Dermis blood vessel endothelial cell (primary cell): ENCODE results near the gene QKI. TPM values are rescaled to one million over a fixed set of nuclear protein-coding genes. Genes with fewer than 3 reads are reported as not detected.

ENCODE experiments used
- DNase-seq: peaks from one replicate; pipeline ENCODE4 v3.0.0; 2010
- total RNA-seq: library from RNA; depleted of rRNA; stranded (reverse); fragments of >200 nt; gene quantifications from 2 replicates; pipeline ENCODE4 v1.2.3, GENCODE V29; 2014

Gene QKI
- total RNA-seq, 1 donor from 2014 or later, result 307 TPM

DNA sequence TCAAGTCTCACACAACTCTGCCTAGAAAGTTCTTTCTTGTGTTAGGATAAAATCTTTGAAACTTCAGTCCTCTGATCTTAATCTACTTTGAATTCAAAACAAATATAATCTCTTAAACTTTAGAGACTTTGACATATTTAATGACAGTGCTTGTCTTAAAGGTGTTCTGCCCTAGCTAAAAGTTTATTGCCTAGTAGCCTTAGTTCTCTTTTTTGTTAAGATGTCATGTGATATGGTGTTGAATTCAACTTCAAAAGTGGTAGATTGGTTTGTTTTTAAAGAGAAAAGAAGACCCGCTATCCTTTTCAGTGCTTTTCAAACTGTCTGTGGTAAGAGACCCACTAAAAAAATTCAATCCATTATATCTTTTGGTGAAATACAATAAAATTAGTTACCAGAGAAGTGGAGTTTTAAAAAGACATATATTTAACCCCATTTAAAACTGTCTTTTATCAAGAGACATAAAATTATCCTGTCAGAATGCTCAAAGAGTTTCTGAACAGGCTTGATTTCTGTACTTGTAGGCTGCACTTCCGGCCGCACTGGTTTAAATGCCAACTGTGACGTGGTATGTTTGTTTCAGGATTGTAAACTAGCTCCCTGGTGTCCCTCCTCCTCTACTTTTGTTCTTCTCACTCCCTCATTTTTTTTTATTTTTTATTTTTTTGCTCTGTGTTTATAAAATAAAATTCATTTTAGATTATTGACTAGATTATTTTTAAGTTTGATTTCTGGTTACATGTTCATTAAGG is 76.5 kb downstream of the QKI start:
- peak; percentile 83 for DNase-seq

DNA sequence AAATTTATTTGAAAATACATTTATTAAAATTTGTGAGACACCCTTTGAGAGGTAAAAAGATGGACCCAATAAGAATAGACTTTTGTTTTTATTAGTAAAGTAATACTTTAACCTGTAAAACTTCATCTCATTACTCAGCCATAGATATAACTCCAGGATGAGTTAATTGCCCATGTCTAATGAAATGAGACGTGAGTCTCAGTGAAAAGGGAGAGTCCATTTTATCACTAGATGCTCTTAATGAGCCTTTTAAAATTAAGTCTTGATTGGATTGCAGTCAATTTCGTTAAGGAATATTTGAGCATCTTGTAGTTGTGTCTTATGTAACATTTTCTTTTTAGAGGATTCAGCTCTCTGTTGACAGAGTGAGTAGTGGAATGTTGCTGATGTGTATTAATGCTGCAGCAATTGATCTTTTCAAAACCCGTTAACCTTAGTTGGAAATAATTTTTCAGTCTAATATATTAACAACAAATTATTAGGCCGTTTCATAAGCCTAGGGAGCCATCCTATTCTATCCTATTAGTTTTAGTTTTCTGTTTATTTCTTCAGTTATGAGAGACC is 77.3 kb downstream of the QKI start:
- no peak for DNase-seq

DNA sequence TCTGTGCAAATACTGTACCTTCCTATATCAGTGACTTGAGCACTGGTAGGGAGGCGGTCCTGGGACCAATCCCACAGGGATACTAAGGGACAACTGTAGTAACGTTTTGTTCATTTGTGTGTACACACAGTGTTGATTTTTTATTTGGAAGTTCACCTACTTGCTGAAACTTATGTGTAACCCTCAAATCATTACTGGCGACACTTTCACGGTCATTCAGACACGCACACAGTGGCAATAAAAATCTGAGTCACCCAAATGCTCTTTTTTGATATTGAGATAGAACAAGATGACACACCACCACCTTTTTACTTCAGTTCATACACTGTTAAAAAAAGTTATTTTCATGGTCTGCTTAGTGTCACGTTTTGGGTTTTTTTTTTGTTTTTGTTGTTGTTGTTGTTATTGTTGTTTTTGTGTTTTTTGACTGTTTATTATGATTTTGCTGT is 79.8 kb downstream of the QKI start:
- no peak for DNase-seq

DNA sequence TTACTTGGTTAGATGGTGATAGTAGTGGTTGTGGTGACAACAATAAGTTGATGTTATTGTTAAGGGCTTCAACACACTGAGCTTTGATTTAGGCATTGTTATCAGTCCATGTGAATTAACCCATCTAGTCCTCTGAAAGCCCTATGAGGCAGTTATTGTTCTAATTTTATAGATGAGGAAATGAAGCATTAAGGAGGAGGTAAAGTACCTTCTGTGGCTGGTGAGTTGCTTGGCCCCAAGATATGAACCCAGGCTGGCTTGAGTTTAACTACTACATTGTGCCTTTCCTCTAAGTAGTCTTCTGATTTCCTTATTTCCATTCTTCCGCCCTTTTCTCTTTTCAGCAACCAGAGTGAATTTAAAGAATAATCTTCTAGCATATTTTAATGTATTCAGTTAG is 81.7 kb downstream of the QKI start:
- peak; percentile 36 for DNase-seq

GRCh38 chr6:163500105-163500504 is 85.6 kb downstream of the QKI start:
- DNase-seq, result no peak

- no peak for DNase-seq
These were observed 86.5 kb downstream of the QKI start for GRCh38 chr6:163501026-163501425.

DNA sequence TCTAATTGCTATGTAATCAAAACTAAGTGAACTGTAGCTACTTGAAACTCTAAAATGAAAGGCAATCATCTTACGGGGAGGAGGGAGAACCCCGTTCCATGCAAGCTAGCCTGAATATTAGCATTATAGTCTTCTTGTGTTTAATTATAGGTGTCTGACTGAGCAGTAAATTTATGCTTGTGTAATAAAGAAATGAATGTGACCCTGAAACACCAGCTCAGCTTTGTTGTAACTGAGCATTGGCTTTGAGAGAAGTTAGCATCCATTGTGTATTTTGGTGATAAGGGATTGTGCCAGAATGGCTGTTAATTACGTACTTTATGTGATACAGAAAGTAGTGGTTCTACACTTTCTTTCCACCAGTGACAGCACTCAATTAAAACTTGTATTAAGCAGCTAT is 86.9 kb downstream of the QKI start:
- no peak for DNase-seq

- DNase-seq, result no peak
These were observed 90.6 kb downstream of the QKI start for GRCh38 chr6:163504984-163505640.

GRCh38 chr6:163507965-163508364 is 93.4 kb downstream of the QKI start:
- DNase-seq, result no peak

DNA sequence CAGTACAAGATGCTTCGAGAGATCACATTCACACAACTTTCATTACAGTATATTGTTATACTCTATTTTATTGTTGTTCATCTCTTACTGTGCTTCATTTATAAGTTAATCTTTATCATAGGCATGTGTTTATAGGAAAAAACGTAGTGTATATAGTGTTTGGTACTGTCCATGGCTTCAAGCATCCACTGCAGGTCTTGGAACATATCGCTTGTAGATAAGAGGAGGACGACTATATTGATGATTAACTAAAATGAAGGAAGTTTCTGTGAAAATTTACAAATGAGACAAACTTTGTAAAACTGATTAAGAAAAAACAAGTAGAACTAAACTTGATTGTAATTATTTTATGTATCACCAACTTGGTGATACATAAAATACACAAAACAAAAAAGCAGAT is 98.5 kb downstream of the QKI start:
- DNase-seq, result no peak

DNA sequence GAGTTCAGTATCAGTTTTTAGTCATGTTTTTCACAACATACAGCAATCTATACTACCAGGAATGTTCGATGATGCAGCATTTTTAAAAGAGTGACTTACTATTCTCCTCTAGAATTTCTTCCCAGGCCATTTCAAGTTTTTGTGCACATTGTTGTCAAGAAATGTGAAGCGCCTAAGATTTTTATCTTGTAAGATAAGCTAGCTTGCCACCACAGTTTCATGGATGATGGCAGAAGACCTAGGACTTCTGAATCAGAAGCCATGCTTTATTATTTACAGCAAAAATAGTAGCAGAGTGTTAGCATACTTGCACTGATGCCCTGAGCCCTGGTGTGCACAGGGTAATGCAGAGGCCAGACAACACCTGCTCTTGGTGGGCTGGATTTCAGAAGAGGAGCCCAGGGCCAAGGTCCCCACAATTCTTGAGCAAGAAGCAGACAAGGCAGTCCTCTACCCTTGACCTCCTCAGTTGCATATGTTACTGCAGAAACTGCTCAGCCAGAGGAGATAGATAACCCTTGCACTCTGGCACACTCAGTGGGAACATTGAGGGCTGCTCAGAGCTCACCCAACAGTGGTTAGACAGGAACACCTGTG is 99.2 kb downstream of the QKI start:
- no peak for DNase-seq

DNA sequence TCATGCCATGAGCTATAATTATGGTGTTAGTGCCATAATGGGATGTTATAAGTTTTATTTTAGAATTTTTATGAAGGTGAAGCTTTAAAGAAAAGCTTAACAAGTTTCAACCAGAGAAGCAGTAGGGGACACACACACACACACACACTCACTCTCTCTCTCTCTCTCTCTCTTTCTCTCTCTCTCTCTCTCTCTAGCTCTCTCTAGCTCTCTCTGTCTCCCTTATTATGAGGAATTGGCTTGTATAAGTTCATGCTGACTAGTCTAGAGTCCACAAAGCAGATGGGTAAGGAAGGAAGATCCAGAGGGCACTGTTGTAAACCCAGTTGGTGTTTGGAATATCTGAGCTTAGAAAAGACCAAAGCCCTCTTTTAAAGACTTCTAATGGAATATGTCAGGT is 102.4 kb downstream of the QKI start:
- DNase-seq, result no peak

DNA sequence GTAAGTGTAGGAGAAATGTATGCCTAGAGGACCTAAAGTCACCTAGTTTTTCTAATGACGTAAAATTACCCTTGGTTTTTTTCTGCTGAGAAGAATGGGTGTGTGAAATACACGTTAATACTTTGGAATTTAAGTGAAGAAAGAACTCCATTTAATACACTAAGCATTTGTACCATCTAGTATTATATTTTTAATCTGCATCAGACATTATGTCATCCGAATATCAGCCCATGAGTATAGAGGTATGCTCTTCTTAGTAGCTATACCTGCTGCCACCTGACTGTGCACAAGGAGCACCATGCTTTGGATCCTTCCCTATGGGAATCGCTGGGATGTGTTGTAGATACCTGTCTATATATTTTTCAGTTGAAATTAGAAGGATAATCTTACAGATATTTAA is 106.4 kb downstream of the QKI start:
- DNase-seq, result no peak

DNA sequence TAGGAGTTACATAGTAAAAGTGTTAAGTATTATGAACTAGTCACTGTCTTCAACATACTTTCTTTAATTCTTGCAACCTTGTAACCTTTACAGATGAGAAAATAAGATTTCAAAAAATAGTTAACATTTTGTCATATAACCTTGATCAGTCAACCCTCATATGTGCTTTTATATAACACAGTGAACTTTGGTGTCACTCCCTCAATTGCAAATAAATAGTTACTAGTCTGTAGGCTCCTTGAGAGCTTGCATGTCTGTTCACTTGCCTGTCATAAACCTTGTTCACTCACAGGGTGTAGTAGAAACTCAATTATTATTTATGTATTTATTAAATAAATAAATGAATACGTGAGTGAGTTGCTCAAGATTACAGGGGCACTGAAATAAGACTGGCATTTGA is 107.5 kb downstream of the QKI start:
- DNase-seq, result no peak

- DNase-seq, result no peak
These were observed 111.4 kb downstream of the QKI start for GRCh38 chr6:163525926-163526325.

GRCh38 chr6:163526346-163526745 is 111.8 kb downstream of the QKI start:
- DNase-seq, result no peak

DNA sequence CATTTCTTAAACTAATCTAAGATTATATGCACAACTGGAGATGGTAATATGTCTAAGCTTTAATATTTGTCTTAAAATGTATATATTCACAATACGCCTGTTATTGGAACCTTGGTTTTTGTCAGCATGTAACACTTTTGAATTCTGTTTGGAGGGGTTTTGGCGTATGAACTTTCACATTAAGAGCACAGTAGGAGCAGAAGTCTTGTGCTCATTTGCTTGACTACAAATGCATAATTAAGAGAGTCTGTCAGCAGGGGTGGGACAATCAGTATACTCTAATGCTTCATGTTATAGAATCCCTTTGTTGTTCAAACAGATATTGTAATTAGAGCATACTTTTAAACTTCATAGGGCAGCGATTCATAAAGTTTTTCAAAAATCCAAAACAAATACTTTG is 112.8 kb downstream of the QKI start:
- DNase-seq, result no peak

DNA sequence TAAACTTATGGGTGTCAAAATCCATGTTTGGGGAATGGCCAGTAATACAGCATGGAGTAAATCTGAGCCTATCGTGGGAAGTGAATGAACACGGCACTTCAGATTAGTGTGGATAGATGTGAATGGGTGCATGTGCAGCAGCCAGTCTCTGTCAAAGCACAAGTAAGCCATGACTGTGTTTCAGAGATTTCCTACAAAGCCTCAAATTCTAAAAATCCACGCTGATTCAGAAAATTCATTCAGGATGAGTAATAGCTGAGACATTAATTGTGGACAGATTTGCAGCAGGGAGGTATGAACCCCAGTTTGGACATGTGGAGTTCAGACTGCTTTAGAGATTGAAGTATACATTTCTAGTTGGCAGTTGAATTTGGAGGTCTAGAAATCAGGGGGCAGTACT is 115.1 kb downstream of the QKI start:
- peak; percentile 51 for DNase-seq

- no peak for DNase-seq
These were observed 115.9 kb downstream of the QKI start for GRCh38 chr6:163530406-163530805.

- DNase-seq, result no peak
These were observed 116.6 kb downstream of the QKI start for GRCh38 chr6:163531122-163531521.

GRCh38 chr6:163532526-163533078 is 118.1 kb downstream of the QKI start:
- no peak for DNase-seq

DNA sequence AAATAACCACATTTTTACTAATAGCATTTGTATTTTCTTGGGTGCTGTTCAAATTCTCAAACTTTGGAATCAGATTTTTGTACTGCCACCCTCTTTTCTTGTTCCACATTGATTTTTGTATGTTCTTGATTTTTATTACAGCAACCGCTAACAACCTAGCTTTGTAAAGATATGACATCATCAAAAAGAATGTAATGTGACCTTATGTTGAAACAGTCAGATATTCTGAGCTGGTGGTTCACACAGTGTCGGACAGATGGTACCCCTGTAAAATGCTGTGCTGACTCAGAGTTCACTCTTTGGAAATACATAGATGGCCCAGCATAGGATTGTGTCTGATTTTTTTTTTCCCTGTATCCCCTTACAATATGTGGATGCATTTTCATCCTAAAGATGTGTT is 118.9 kb downstream of the QKI start:
- peak; percentile 53 for DNase-seq

- DNase-seq, result peak; percentile 51
These were observed 122.3 kb downstream of the QKI start for GRCh38 chr6:163536770-163537169.
